NCI-H2029 (cell line): ENCODE data around the gene PDE4C.

Source experiments
- DNase-seq: peaks from one replicate; lab custom pipeline; 2025; lab: John Stamatoyannopoulos, UW

PDE4C gene

DNA sequence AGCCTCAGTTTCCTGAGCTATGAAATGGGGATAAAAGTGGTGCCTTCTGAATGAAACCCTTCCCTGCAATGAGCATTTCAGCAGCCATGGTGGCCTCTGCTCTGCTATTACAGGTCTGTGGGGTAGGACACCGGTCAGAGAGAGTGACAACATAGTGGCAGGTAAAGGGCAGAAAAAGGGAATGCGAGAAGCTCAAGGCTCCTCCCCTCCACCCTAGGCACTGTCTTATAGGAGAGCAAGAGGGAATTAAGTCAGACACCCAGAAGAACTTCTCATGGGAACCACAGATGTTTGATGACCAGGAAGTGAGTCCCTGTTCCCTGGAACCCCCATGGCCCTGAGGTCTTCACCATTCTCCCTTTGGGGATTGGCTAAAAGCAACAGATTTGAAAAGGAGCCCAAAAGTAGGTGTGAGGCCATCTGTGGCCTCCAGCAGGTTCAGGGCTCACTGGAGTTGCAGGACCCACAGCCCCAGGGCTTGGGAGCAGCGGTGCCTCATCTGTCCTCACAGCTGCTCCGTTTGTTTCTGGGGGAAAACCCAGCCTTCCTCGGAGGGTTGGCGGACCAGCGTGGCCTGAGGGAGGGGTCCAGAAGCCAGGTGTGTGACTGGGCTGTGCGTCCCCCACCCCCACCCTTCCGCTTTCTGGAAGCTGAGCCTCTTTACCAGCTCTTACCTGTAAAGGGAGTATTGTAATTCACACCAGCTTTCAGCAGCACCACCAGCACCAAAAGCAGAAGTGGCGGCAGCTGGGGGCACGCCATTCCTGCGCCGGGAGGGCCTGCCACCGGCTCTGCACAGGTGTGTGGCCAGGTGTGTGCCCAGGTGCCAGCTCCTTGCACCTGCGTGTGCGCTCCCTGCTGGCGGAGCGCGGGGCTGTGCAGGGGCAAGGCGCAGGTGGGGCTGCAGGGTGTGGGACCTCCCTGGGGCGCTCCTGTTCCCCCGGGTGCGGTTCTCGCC lies 28.6 kb upstream of the PDE4C start:
- peak; percentile 28 for DNase-seq

GRCh38 chr19:18253716-18254115 lies 27.5 kb upstream of the PDE4C start:
- DNase-seq, result no peak

- DNase-seq, result no peak
Observed at GRCh38 chr19:18253130-18253529, 26.9 kb upstream of the PDE4C start.

- no peak for DNase-seq
Observed at GRCh38 chr19:18252370-18252717, 26.1 kb upstream of the PDE4C start.

GRCh38 chr19:18251587-18252369 lies 25.5 kb upstream of the PDE4C start:
- peak; percentile 68 for DNase-seq

GRCh38 chr19:18249834-18250233 lies 23.6 kb upstream of the PDE4C start:
- no peak for DNase-seq

GRCh38 chr19:18245297-18245696 lies 19.1 kb upstream of the PDE4C start:
- no peak for DNase-seq

DNA sequence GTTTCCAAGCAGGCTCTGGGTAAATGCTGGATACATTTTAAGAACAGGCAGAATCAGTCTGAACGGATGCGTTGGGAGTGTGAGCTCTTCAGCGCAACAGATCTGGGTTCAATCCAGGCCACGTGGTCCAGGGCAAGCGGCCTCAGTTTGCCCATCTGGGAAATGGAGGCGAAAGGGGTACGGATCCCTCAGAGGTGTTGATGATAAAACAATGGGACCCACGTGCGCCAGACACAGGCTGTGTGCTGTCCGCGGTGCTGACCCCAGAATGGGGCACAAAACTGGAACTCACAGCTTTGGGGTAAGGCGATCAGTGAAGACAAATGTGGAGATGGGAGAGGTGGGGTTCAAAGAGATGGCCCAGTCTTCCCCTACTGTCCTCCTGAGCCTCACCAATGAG lies 13.1 kb upstream of the PDE4C start:
- no peak for DNase-seq

DNA sequence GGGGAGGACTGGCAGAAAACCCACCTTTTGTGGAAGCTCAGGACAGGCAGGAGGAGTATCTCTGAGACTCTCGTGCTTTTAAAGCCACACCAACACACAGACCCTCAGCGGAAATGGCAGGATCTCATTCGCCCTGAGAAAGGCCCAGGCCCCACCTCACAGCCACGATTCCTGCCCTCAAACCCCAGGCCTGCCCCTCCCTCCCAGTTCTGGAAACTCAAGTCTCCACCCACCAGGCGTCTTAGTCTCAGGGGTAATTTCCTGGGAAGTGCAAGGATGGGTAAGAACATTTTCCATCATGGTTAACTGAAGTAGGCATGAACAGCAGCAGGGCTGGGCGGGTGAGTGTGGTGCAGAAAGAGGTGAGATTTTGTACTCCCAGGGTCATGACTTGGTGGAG lies 8.0 kb upstream of the PDE4C start:
- no peak for DNase-seq

- DNase-seq, result no peak
Observed at GRCh38 chr19:18233224-18233825, 7.1 kb upstream of the PDE4C start.

DNA sequence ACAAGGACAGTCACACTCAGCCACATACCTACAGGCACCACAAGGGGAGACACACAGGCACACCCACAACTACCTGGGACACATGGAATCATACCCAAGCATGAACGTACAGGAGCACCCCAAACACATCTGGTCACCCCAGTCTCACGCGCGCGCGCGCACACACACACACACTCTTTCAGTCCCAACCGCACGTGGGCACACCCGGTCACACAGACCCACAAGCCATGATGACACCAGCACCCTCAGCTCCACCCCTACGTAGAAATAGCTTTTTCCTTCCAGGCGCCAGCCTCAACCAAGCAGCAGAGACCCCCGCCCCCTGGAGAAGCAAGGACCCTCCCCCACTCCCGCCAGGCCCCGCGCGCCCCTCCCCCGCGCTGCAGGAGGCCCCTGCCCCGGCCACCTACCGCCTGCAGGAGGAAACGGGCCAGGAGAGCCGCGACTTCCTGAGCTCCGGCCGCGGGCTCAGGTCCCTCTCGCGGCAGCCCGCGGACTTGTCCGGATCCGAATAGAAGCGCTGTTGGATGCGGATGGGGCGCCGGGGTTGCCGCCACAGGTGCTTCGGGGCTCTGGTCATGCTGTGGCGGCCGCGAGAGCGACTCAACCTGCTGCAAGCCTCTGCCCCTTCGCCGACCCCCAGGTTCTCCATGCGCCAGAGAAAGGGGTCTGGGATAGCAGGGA lies 6.4 kb upstream of the PDE4C start:
- peak; percentile 25 for DNase-seq

GRCh38 chr19:18231775-18232174 lies 5.5 kb upstream of the PDE4C start:
- no peak for DNase-seq

DNA sequence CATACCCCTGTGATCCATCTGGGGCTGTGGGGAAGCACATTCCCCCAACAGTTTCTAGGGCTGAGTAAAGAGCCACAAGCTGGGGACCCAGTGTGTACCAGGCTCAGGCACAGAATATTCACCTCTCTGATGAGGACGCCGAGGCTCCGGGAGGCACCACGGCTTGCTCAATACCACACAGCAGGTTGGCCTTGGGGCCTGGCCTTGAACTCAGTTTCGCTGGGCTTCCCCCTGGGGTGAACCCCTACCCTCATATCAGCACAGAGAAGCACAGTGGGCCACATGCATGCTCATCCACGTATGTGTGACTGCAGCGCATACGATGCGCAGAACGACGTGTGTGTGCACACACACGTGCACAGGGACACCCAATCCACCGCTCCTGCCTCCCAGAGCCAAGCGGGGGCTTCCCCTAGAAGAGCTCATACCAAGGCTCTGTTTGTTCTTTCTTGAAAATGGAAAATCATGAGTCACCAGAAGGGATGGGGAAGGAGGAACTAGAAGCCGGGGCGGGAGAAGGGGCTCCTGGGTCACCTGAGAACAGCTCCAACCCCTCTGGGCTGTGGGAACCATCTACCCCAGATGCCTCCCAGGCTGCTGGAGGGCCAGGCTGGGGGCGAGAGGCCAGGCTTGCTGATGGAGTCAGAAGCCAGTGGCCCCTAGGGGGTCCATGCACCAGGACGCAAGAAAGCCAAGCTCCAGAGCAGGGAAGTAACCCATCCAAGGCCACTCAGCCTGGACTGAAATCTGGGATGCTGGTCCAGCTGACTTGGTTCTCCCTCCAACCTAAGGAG lies 4.9 kb upstream of the PDE4C start:
- no peak for DNase-seq

GRCh38 chr19:18229915-18230314 lies 3.7 kb upstream of the PDE4C start:
- no peak for DNase-seq

GRCh38 chr19:18229474-18229873 lies 3.2 kb upstream of the PDE4C start:
- no peak for DNase-seq

GRCh38 chr19:18227781-18228271 lies 1.6 kb upstream of the PDE4C start:
- DNase-seq, result no peak

- no peak for DNase-seq
Observed at GRCh38 chr19:18226956-18227780, 930 bp upstream of the PDE4C start.

DNA sequence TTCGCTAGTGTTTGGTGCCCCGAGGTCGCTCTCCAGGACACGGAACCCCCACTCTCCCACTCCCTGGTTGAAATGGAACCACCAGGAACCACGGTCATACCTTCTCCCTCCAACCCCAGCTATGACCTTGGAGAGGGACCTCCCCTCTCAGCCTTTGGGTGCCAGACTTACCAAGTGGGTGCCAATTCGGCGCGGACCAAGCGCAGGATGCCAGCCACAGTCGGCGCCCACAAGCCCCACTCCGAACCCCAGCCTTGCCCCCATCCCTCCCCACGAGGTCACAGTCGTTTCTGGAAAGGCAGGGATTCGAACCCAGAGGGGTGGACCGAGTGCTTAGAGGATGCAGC lies 910 bp downstream of the PDE4C start:
- DNase-seq, result no peak

DNA sequence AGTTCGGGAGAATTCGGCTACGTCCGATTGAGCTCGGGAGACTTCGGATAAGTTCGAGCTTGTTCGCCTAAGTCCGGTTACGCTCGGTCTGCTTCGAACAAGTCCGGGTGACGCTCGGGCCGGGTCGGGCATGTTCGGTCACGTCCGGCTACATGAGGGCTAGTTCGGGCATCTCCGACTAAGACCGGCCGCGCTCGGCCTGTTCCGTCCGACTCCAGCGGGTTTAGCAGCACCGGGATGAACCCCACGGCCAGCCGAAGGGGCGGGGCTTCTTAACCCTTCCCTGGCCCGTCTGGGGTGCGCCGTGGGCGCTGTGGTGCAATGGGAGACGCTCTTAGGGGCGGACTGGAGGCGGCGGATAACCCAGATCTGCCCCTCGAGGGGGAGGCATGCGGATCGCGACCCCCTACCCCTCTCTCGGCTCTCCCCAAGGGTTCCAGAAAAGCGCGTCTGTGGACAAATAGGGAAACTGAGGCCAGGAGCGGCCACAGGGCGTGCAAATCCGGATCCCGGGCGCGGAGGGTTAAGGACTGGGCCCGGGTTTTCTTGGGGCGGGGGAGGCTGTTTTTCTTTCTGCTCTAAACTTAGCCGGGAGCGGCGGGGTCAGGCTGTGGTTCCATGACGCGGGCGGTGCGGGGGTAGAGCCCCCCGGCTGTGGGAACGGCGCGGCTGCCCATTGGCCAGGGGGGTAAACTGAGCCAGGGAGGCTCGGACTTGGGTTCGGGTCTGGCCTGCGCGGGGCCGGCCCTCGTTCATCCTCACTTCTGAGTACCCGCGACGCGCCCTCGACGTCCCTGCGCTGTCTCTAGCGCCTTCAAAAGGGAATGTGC lies 1.5 kb downstream of the PDE4C start:
- DNase-seq, result peak; percentile 97
